GM19463 (cell line): ENCODE data around the gene SPDYE5.

Experiments
- ATAC-seq: cut with Tn5 transposase; IDR thresholded peaks from one replicate; pipeline ENCODE4 v1.9.1; 2021; ENCODE audit warnings: mild to moderate bottlenecking, moderate library complexity; ENCODE audit not compliant: unreplicated experiment

SPDYE5 gene

DNA sequence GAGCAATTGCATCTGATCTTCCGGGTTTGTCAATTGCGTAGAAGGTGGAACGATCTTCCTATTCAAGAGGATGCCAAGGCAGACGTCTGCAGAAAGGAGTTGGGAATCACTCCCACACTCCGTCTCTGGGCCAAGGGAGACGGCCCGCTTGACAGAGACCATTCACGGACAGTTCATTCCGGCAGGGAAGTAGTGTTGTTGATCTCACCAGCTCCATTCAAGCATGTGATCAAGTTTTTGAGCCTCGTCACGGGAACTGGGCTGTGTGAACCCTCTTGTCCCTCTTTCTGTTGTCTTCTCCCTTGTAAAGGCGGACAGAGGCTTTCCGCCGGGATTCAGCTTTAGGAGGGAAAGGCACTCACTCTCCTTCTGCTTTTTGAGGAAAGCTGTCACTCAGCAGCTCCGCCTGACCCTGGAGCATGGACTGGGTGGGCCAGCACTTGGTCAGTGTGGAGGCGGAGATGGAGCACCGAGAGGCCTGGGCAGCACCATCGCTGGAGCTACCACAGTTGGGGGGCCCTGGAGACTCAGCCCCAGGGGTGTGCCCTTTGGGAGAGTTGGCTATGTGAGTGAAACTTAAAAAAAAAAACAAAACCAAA is 44.9 kb downstream of the SPDYE5 start:
- no peak for ATAC-seq

DNA sequence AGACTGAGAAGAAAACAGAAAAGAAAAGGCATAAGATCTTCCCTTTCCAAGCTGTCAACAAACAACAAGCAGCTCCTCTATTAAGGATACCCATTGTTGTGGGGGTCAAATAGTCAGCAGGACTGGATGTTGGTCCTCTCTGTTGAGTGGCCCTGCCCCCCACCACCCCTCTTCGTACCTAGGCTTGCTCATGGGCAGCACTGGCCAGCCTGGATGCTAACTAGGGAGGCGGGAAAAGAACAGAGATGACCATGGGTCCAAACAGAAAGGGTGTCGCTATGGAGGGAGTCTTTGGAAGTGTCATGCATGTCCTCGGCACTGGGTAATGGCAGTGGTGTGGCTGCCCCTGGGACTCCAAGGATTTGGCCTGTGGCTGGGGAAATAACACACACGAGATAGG is 45.6 kb downstream of the SPDYE5 start:
- no peak for ATAC-seq

GRCh38 chr7:75546237-75547015 is 54.3 kb downstream of the SPDYE5 start:
- no peak for ATAC-seq
